Retinal pigment epithelial cell (primary cell): ENCODE measurements around the gene KDM5A.

Experiments
- DNase-seq: peaks from one replicate; pipeline ENCODE4 v3.0.0-alpha.2; 2010; ENCODE audit warnings: low read depth
- H3K4me3 ChIP-seq: 2 replicates; pipeline ENCODE4 v1.5.1; 2011; ENCODE audit warnings: mild to moderate bottlenecking, low read length, control low read depth, moderate library complexity
- CTCF ChIP-seq: conservative IDR thresholded peaks from 2 replicates; pipeline ENCODE4 v1.5.1; 2011; ENCODE audit warnings: low read depth, low read length, control low read depth, inconsistent platforms

The KDM5A gene

GRCh38 chr12:257521-258321 is 131.4 kb downstream of the KDM5A start:
- no peak overlapping the region for H3K4me3 ChIP-seq
- DNase-seq: no peak
- TF ChIP-seq CTCF: no peak

GRCh38 chr12:256958-257357 is 132.2 kb downstream of the KDM5A start:
- DNase-seq: no peak
- no peak overlapping the region for H3K4me3 ChIP-seq

GRCh38 chr12:256225-256624 is 132.9 kb downstream of the KDM5A start:
- no peak for TF ChIP-seq CTCF
- no peak for DNase-seq
- H3K4me3 ChIP-seq: no peak overlapping the region

More at GRCh38 chr12:256958-257357, 132.2 kb downstream of the KDM5A start:
- TF ChIP-seq CTCF: no peak

- no peak for DNase-seq
- no peak overlapping the region for H3K4me3 ChIP-seq
- TF ChIP-seq CTCF: no peak
These were observed 134.2 kb downstream of the KDM5A start for GRCh38 chr12:254912-255311.

- H3K4me3 ChIP-seq: no peak overlapping the region
- TF ChIP-seq CTCF: peak; percentile 21
- DNase-seq: no peak
These were observed 135.1 kb downstream of the KDM5A start for GRCh38 chr12:254039-254438.

- no peak overlapping the region for H3K4me3 ChIP-seq
- TF ChIP-seq CTCF: no peak
- no peak for DNase-seq
These were observed 135.8 kb downstream of the KDM5A start for GRCh38 chr12:253116-253831.

- H3K4me3 ChIP-seq: no peak overlapping the region
- DNase-seq: no peak
- no peak for TF ChIP-seq CTCF
These were observed 136.5 kb downstream of the KDM5A start for GRCh38 chr12:252636-253035.
